ENCODE results near the gene IDH3A.

GRCh38 chr15:78209646-78210348, 60.6 kb downstream of the IDH3A start:
- TF ChIP-seq PATZ1 (CRISPR knock-in tag; IDR thresholded peaks at IDR 0.05; ENCODE audit: borderline replicate concordance) (no peak), GLIS3 (CRISPR knock-in tag; IDR thresholded peaks at IDR 0.05) (no peak), PPARA (CRISPR knock-in tag; IDR thresholded peaks at IDR 0.05; ENCODE audit: borderline replicate concordance) (no peak), ZC3H10 (CRISPR knock-in tag; IDR thresholded peaks at IDR 0.05) (no peak), ZFP3 (CRISPR knock-in tag; IDR thresholded peaks at IDR 0.05) (no peak), ARNTL (CRISPR knock-in tag; IDR thresholded peaks at IDR 0.05; ENCODE audit: borderline replicate concordance, low read depth) (no peak), RARB (CRISPR knock-in tag; IDR thresholded peaks at IDR 0.05) (no peak), TCF4 (CRISPR knock-in tag; IDR thresholded peaks at IDR 0.05; ENCODE audit: borderline replicate concordance) (no peak), BACH2 (CRISPR knock-in tag; IDR thresholded peaks at IDR 0.05; ENCODE audit: borderline replicate concordance) (no peak)

Data from SK-N-SH treated with all-trans-retinoic acid at 6 μM for 48 hours (cell line).